GM10248 (cell line): ENCODE measurements around the gene PHF19.
A peak's percentile ranks its signal among the peaks of the same experiment; 100 is the strongest.

ENCODE experiments used
- CTCF ChIA-PET: fragments of 300-600 bp; sonication (Branson Sonifier 250); formaldehyde crosslinking; extraction: SDS; loops from one replicate; lab custom pipeline; 2021; ENCODE audit warnings: antibody characterized with exemption; lab: Yijun Ruan, JAX
- POLR2A ChIA-PET: fragments of 350-650 bp; sonication (Branson Sonifier 250); formaldehyde crosslinking; extraction: SDS; loops from one replicate; lab custom pipeline; 2020; ENCODE audit warnings: antibody characterized with exemption; lab: Yijun Ruan, JAX
- DNase-seq: peaks from one replicate; pipeline ENCODE4 v3.0.0; 2012; ENCODE audit errors: extremely low spot score
- CTCF ChIP-seq: IDR thresholded peaks from 2 replicates; pipeline ENCODE4 v1.5.1; 2012; ENCODE audit warnings: mild to moderate bottlenecking, low read depth; ENCODE audit errors: extremely low read depth, missing control alignments, control extremely low read depth

The PHF19 gene

GRCh38 chr9:120876842-120877240 lies at the start of gene PHF19:
PHF19 (minus strand) TSS chr9:120877188; CDS start chr9:120874741, 2,447 bp downstream.
- ChIA-PET POLR2A (interaction anchor here (1.7 kb wide), 1 partner anchor 20 kb away, joined by 4 read pairs; no protein-coding TSS in a partner anchor), CTCF (no interaction called here)
- peak; percentile 57 for DNase-seq
- no peak for TF ChIP-seq CTCF

- ChIA-PET CTCF (interaction anchor here (0.9 to 2.3 kb wide), 6 partner anchors 10 to 171 kb away, joined by 3 to 12 read pairs (median 4); no protein-coding TSS in a partner anchor), POLR2A (interaction anchor here (0.6 to 3.4 kb wide), 7 partner anchors 10 to 145 kb away, joined by 3 to 22 read pairs (median 5); no protein-coding TSS in a partner anchor)
- no peak for DNase-seq
- no peak for TF ChIP-seq CTCF
These were observed 49.5 kb upstream of the PHF19 start, which contains the start of gene TRAF1 for GRCh38 chr9:120926397-120926928. TRAF1 (minus strand) TSS chr9:120926796; CDS start chr9:120926075, 721 bp downstream.

GRCh38 chr9:120925535-120926396 lies 48.8 kb upstream of the PHF19 start:
- POLR2A ChIA-PET = interaction anchor here (0.6 to 3.4 kb wide), 8 partner anchors 9 to 146 kb away, joined by 3 to 22 read pairs (median 5); no protein-coding TSS in a partner anchor
- CTCF ChIA-PET = interaction anchor here (0.9 to 2.7 kb wide), 8 partner anchors 8 to 170 kb away, joined by 3 to 13 read pairs (median 4); no protein-coding TSS in a partner anchor
- DNase-seq = peak; percentile 72

GRCh38 chr9:120924698-120925534 lies 47.9 kb upstream of the PHF19 start:
- TF ChIP-seq CTCF = no peak
- DNase-seq = no peak
- CTCF ChIA-PET = interaction anchor here (0.7 to 2.7 kb wide), 6 partner anchors 9 to 169 kb away, joined by 3 to 13 read pairs (median 5); no protein-coding TSS in a partner anchor
- POLR2A ChIA-PET = interaction anchor here (1.0 to 3.4 kb wide), 4 partner anchors 14 to 35 kb away, joined by 3 to 22 read pairs (median 4); no protein-coding TSS in a partner anchor

More at GRCh38 chr9:120925535-120926396, 48.8 kb upstream of the PHF19 start:
- TF ChIP-seq CTCF = no peak

- ChIA-PET CTCF (interaction anchor here (1.1 to 2.7 kb wide), 6 partner anchors 8 to 168 kb away, joined by 3 to 13 read pairs (median 6); no protein-coding TSS in a partner anchor), POLR2A (interaction anchor here (1.0 to 3.4 kb wide), 3 partner anchors 11 to 27 kb away, joined by 3 to 22 read pairs (median 4); no protein-coding TSS in a partner anchor)
- DNase-seq = no peak
These were observed 46.8 kb upstream of the PHF19 start for GRCh38 chr9:120923620-120924328.

More at GRCh38 chr9:120923620-120924328, 46.8 kb upstream of the PHF19 start:
- no peak for TF ChIP-seq CTCF
